COLO668 (cell line): ENCODE results near the gene ANKMY1.
A peak's percentile ranks its signal among the peaks of the same experiment; 100 is the strongest.
"Not testable (repeated sequence)": the region's sequence is repeated elsewhere in the genome, so short reads cannot be mapped to it uniquely, and the experiment has no call there.

Experiments
- DNase-seq: peaks from one replicate; lab custom pipeline; 2025; ENCODE audit not compliant: unreplicated experiment; lab: John Stamatoyannopoulos, UW

The ANKMY1 gene

GRCh38 chr2:240523451-240524281 lies 34.1 kb downstream of the ANKMY1 start:
- DNase-seq, result no peak

- DNase-seq, result no peak
Observed at GRCh38 chr2:240522406-240522805, 35.4 kb downstream of the ANKMY1 start.

- DNase-seq, result not testable (repeated sequence)
Observed at GRCh38 chr2:240521885-240522284, 35.9 kb downstream of the ANKMY1 start.

GRCh38 chr2:240520974-240521350 lies 36.8 kb downstream of the ANKMY1 start:
- DNase-seq, result no peak

- no peak for DNase-seq
Observed at GRCh38 chr2:240520130-240520973, 37.4 kb downstream of the ANKMY1 start.

- DNase-seq, result no peak
Observed at GRCh38 chr2:240519396-240520129, 38.2 kb downstream of the ANKMY1 start.

GRCh38 chr2:240518981-240519380 lies 38.8 kb downstream of the ANKMY1 start:
- no peak for DNase-seq

- no peak for DNase-seq
Observed at GRCh38 chr2:240517342-240517741, 40.4 kb downstream of the ANKMY1 start.

- no peak for DNase-seq
Observed at GRCh38 chr2:240514631-240515030, 43.2 kb downstream of the ANKMY1 start.

- peak; percentile 62 for DNase-seq
Observed at GRCh38 chr2:240513549-240514287, 44.1 kb downstream of the ANKMY1 start.

- no peak for DNase-seq
Observed at GRCh38 chr2:240512666-240513535, 44.9 kb downstream of the ANKMY1 start.

- DNase-seq, result no peak
Observed at GRCh38 chr2:240512109-240512485, 45.7 kb downstream of the ANKMY1 start.

GRCh38 chr2:240511351-240512108 lies 46.3 kb downstream of the ANKMY1 start:
- DNase-seq, result no peak

- DNase-seq, result no peak
Observed at GRCh38 chr2:240510513-240511210, 47.1 kb downstream of the ANKMY1 start.

- DNase-seq, result no peak
Observed at GRCh38 chr2:240509667-240510512, 47.9 kb downstream of the ANKMY1 start.

GRCh38 chr2:240508832-240509545 lies 48.8 kb downstream of the ANKMY1 start:
- no peak for DNase-seq

- no peak for DNase-seq
Observed at GRCh38 chr2:240507778-240508251, 50.0 kb downstream of the ANKMY1 start.
